Measurements from ENCODE around the gene OTX1.

Gene OTX1

DNA sequence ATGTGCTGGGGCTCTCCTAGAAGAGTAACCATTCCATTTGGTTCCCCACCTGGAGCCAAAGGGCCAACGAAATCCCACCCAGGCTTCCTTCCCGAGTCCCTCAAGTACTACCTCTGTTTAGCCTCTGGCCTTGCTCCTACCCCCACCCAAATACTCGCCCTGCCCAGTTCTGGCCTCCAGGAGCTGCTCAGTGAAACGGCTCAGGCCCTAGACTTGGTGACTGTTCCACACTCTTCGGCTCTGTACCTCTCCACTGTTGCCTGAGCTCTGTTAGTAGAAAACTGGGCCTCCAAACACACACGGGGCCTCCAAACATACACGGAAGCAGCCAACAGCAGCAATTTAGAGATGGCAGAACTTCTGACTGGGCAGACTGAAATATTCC is 4.2 kb downstream of the OTX1 start:
- Histone ChIP-seq H3K36me3 (ENCODE audit: control insufficient read depth, low read depth, low read length) (no peaks in the 10 kb centered on the region), H3K4me1 (ENCODE audit: control insufficient read depth, low read depth, low read length) (peaks cover 54% of the 10 kb centered on the region), H3K27me3 (ENCODE audit: control insufficient read depth, insufficient read depth, low read length) (peaks cover 95% of the 10 kb centered on the region), H3K4me3 (ENCODE audit: low read length) (peak overlapping the region; percentile 51), H3K9ac (ENCODE audit: low read length) (no peak overlapping the region), H3K9me3 (ENCODE audit: control insufficient read depth, low read depth, low read length) (no peaks in the 10 kb centered on the region), H3K27ac (ENCODE audit: low read length) (no peak overlapping the region)

DNA sequence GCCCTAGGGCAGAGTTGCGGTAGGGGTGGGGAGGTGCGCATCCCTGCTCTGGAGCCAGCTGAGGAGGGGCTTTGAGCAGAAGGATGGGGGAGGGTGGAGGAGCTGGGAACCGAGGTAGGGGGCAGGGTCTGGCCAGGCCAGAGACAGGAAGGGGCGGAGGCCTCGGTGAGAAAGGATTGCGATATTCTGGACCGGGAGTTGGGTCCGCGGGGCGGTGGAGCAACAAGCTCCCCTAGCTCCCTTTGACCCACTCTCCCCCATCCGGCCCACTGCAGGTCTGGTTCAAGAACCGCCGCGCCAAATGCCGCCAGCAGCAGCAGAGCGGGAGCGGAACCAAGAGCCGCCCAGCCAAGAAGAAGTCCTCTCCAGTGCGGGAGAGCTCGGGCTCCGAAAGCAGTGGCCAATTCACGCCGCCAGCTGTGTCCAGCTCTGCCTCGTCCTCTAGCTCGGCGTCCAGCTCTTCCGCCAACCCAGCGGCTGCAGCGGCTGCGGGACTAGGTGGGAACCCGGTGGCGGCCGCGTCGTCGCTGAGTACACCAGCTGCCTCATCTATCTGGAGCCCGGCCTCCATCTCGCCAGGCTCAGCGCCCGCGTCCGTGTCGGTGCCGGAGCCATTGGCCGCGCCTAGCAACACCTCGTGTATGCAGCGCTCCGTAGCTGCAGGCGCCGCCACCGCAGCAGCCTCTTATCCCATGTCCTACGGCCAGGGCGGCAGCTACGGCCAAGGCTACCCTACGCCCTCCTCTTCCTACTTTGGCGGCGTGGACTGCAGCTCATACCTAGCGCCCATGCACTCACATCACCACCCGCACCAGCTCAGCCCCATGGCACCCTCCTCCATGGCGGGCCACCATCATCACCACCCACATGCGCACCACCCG is 4.8 kb downstream of the OTX1 start:
- Histone ChIP-seq H3K9me3 (ENCODE audit: control insufficient read depth, low read depth, low read length) (no peaks in the 10 kb centered on the region), H3K36me3 (ENCODE audit: control insufficient read depth, low read depth, low read length) (no peaks in the 10 kb centered on the region), H3K27ac (ENCODE audit: low read length) (no peak overlapping the region), H3K9ac (ENCODE audit: low read length) (no peak overlapping the region), H3K27me3 (ENCODE audit: control insufficient read depth, insufficient read depth, low read length) (peaks cover 99% of the 10 kb centered on the region), H3K4me1 (ENCODE audit: control insufficient read depth, low read depth, low read length) (peaks cover 58% of the 10 kb centered on the region), H3K4me3 (ENCODE audit: low read length) (peak overlapping the region; percentile 51)

DNA sequence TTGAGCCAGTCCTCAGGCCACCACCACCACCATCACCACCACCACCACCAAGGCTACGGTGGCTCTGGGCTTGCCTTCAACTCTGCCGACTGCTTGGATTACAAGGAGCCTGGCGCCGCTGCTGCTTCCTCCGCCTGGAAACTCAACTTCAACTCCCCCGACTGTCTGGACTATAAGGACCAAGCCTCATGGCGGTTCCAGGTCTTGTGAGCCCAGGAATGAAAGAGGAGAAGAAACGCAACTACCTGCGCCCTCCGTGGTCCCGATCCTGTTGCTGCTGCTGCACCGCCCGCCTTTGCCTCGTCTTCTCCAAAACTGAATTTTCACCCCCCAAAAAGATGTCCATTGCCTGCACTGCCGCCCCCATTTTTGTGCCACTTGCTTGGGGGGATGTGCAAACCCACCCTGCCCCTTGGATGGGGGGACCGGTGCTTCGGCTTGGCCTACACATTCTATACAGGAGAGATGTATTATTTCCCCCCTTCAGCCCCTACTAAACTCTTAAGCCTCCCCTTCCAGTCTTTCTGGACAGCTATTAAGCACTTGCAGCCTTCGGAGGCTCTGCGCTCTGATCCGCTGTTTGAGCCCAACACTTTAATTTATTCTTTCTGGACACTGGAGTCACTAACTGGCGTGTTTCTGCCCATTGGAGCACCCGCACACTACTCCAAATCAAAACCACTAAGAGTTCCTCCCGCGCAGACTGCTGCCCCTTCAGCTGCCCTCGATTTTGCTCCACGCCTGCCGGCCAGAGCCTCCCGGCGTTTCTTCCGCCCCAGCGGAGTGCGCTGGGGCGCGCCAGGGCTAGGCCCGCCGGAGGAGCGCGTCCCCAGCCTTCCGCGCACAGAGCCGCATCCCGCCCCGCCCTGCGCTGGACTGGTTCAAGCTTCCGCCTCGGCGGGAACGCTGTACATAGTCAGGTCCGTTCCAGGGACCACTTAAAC is 5.7 kb downstream of the OTX1 start:
- Histone ChIP-seq H3K27ac (ENCODE audit: low read length) (no peak overlapping the region), H3K27me3 (ENCODE audit: control insufficient read depth, insufficient read depth, low read length) (peaks cover 100% of the 10 kb centered on the region), H3K4me3 (ENCODE audit: low read length) (peak overlapping the region; percentile 51), H3K4me1 (ENCODE audit: control insufficient read depth, low read depth, low read length) (peaks cover 58% of the 10 kb centered on the region), H3K9me3 (ENCODE audit: control insufficient read depth, low read depth, low read length) (no peaks in the 10 kb centered on the region), H3K36me3 (ENCODE audit: control insufficient read depth, low read depth, low read length) (no peaks in the 10 kb centered on the region), H3K9ac (ENCODE audit: low read length) (no peak overlapping the region)

GRCh38 chr2:63057249-63058143 is 6.9 kb downstream of the OTX1 start:
- H3K27ac ChIP-seq (ENCODE audit: low read length): no peak overlapping the region
- peak overlapping the region; percentile 50 for H3K4me3 ChIP-seq (ENCODE audit: low read length)
- no peak overlapping the region for H3K9ac ChIP-seq (ENCODE audit: low read length)
- no peaks in the 10 kb centered on the region for H3K9me3 ChIP-seq (ENCODE audit: control insufficient read depth, low read depth, low read length)
- H3K27me3 ChIP-seq (ENCODE audit: control insufficient read depth, insufficient read depth, low read length): peaks cover 100% of the 10 kb centered on the region
- peaks cover 49% of the 10 kb centered on the region for H3K4me1 ChIP-seq (ENCODE audit: control insufficient read depth, low read depth, low read length)
- H3K36me3 ChIP-seq (ENCODE audit: control insufficient read depth, low read depth, low read length): no peaks in the 10 kb centered on the region

DNA sequence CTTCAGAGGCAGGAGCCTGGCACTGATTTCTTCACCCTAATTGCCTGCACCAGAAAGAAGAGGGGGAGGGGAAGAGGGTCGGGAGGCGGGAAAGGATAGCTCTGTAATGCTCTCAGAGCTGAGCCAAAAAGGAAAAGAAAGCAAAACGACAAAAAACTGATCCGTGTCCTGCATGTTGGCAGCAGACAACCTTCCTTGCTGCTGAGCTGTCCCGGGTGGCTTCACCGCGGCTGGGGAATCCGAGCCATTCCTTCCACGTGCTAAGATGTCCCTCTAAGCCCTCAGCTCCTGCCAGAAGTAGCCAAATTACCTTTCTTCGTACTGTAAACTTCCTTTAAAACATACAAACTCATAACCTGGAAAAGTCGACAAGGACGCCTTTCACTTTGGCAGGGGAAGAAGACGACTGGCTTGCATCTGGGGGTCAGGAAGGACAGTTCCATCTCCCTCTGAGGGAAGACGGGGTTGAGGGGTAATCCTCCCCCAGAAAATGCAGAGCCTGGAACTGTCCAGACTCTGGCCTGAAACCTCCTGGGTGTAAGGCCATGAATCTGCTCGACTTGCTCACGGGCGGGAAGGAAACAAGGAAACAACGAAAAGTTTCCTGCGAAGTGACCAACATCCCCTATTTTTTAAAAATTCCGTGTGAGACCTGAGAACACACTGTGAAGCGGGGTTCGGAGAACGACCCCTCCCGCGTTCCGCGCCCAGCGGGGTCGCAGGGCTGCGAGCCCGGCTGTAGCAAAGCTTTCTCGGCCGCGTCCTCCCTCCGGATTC is 7.7 kb downstream of the OTX1 start:
- Histone ChIP-seq H3K9ac (ENCODE audit: low read length) (no peak overlapping the region), H3K4me3 (ENCODE audit: low read length) (peak overlapping the region; percentile 50), H3K27ac (ENCODE audit: low read length) (no peak overlapping the region), H3K4me1 (ENCODE audit: control insufficient read depth, low read depth, low read length) (peaks cover 45% of the 10 kb centered on the region), H3K27me3 (ENCODE audit: control insufficient read depth, insufficient read depth, low read length) (peaks cover 100% of the 10 kb centered on the region), H3K36me3 (ENCODE audit: control insufficient read depth, low read depth, low read length) (no peaks in the 10 kb centered on the region), H3K9me3 (ENCODE audit: control insufficient read depth, low read depth, low read length) (no peaks in the 10 kb centered on the region)

GRCh38 chr2:63058921-63059792 is 8.5 kb downstream of the OTX1 start:
- Histone ChIP-seq H3K9me3 (ENCODE audit: control insufficient read depth, low read depth, low read length) (no peaks in the 10 kb centered on the region), H3K4me1 (ENCODE audit: control insufficient read depth, low read depth, low read length) (peaks cover 41% of the 10 kb centered on the region), H3K36me3 (ENCODE audit: control insufficient read depth, low read depth, low read length) (no peaks in the 10 kb centered on the region), H3K4me3 (ENCODE audit: low read length) (peak overlapping the region; percentile 50), H3K27ac (ENCODE audit: low read length) (no peak overlapping the region), H3K9ac (ENCODE audit: low read length) (no peak overlapping the region), H3K27me3 (ENCODE audit: control insufficient read depth, insufficient read depth, low read length) (peaks cover 99% of the 10 kb centered on the region)

DNA sequence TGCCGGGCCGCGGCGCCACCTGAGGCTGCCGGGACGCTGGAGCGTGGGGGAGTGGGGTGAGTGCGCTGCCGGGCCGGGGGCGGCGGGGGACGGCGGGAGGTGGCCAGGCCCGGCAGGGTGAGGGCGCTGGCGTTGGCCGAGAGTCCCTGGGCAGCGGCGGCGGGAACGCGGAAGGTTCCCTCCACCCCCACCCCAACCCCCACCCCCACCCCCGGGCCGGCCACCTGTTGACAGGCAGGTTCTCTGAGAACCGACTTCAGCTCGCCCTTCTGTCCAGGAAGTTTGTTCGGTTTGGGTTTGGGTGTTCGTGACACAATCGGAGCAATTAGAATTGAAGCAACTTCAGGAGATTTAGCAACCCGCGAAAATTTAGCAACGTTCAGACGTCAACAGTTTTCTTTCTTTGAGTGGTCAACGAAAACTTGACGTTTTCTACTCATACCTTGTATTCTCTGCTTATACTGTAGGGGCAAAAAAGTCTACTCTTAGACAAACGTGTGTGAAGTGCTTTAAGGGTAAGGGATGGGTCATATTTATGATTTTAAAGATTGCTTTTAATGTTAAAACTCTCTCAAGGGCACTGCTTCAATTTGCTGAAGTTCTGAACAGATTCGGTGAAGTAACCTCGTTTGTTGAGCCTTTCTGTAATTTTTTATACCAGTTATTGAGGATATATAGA is 9.3 kb downstream of the OTX1 start:
- H3K4me1 ChIP-seq (ENCODE audit: control insufficient read depth, low read depth, low read length): peaks cover 34% of the 10 kb centered on the region
- H3K9me3 ChIP-seq (ENCODE audit: control insufficient read depth, low read depth, low read length): no peaks in the 10 kb centered on the region
- H3K36me3 ChIP-seq (ENCODE audit: control insufficient read depth, low read depth, low read length): no peaks in the 10 kb centered on the region
- H3K27ac ChIP-seq (ENCODE audit: low read length): no peak overlapping the region
- peak overlapping the region; percentile 57 for H3K4me3 ChIP-seq (ENCODE audit: low read length)
- peaks cover 92% of the 10 kb centered on the region for H3K27me3 ChIP-seq (ENCODE audit: control insufficient read depth, insufficient read depth, low read length)
- no peak overlapping the region for H3K9ac ChIP-seq (ENCODE audit: low read length)

DNA sequence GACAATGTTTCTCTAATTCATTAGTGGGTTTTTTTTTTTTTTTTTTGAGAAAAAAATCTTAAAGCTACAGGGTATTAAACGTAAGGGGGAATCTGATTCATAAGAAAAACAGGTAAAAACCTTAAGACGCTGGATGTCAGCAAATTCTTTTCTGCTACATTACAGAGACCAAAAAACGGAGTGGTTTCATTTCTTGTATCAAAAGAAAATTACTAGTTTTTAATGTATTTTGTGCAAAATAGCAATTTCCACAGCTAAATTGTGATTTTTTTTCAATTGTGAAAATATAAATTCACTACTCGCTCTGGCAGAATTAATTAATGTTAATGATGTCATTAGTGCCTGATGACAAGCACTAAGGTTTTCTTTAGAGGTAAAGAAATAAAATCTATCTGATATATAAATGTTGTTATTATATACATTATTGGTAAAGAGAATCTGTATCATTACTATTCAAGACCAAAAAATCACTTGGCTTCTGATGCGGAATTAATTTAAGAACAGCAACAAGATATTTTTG is 9.9 kb downstream of the OTX1 start:
- no peak overlapping the region for H3K9ac ChIP-seq (ENCODE audit: low read length)
- peaks cover 86% of the 10 kb centered on the region for H3K27me3 ChIP-seq (ENCODE audit: control insufficient read depth, insufficient read depth, low read length)
- H3K27ac ChIP-seq (ENCODE audit: low read length): no peak overlapping the region

DNA sequence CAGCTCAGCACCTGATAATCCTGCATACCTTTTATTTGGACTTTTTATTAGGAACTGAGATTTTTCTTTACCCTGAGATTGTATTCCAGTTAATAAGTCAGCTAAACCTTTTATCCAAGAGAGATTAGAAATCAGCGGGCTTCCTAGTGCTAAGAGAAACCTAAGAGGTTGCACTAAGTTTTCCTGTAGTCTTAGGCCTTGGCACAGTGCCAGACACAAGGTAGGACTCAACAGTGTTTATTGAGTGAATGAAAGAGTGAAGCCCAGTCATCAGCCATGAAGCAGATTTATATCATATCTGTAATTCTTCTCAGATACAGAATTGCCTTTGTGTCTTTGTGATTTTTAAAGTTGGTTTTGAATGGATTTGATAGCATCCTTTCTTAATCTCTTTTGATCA is 13.6 kb downstream of the OTX1 start:
- Histone ChIP-seq H3K9ac (ENCODE audit: low read length) (no peak overlapping the region), H3K4me1 (ENCODE audit: control insufficient read depth, low read depth, low read length) (peaks cover 4% of the 10 kb centered on the region), H3K9me3 (ENCODE audit: control insufficient read depth, low read depth, low read length) (no peaks in the 10 kb centered on the region), H3K27me3 (ENCODE audit: control insufficient read depth, insufficient read depth, low read length) (peaks cover 49% of the 10 kb centered on the region), H3K36me3 (ENCODE audit: control insufficient read depth, low read depth, low read length) (no peaks in the 10 kb centered on the region), H3K4me3 (ENCODE audit: low read length) (no peak overlapping the region), H3K27ac (ENCODE audit: low read length) (no peak overlapping the region)

More for the DNA sequence above, 9.9 kb downstream of the OTX1 start:
- H3K4me1 ChIP-seq (ENCODE audit: control insufficient read depth, low read depth, low read length): peaks cover 29% of the 10 kb centered on the region
- H3K4me3 ChIP-seq (ENCODE audit: low read length): peak overlapping the region; percentile 57
- H3K9me3 ChIP-seq (ENCODE audit: control insufficient read depth, low read depth, low read length): no peaks in the 10 kb centered on the region
- H3K36me3 ChIP-seq (ENCODE audit: control insufficient read depth, low read depth, low read length): no peaks in the 10 kb centered on the region

Measured in iPS-18a (cell line).